Measurements from ENCODE around the gene COPZ1.

The COPZ1 gene

DNA sequence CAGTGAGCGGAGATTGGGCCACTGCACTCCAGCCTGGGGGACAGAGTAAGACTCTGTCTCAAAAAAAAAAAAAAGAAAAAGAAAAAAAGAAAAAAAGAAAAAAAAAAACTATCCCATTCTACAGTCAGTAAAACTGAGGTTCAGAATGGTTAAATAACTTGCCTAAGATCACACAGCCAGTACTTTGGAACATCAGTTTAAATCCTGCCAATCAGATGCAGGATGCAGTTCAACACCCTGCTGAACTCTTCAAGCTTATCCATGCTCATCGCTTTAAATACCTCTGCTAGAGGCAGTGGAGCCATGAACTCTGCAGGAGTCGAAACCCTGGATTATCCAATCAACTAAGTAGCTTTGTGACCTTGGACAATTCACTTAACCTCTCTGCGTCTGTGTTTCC lies 56.2 kb downstream of the COPZ1 start:
- peaks cover 3% of the 10 kb centered on the region for H3K36me3 ChIP-seq (ENCODE audit: control insufficient read depth, insufficient read depth, low read length)
- no peaks in the 10 kb centered on the region for H3K9me3 ChIP-seq (ENCODE audit: control insufficient read depth, low read length)
- H3K27me3 ChIP-seq (ENCODE audit: control insufficient read depth, insufficient read depth, low read length, poor library complexity, severe bottlenecking), result no peaks in the 10 kb centered on the region
- 89 to 96% methylated on average over 4 of the region's 4 CpGs for WGBS, 2 experiments
- no peak overlapping the region for H3K4me3 ChIP-seq (ENCODE audit: insufficient read depth, low read depth, low read length)
- H3K4me1 ChIP-seq (ENCODE audit: control insufficient read depth, insufficient read depth, low read length), result peaks cover 42% of the 10 kb centered on the region
- H3K27ac ChIP-seq (ENCODE audit: insufficient read depth, low read depth, low read length, poor library complexity, severe bottlenecking), result no peak overlapping the region

DNA sequence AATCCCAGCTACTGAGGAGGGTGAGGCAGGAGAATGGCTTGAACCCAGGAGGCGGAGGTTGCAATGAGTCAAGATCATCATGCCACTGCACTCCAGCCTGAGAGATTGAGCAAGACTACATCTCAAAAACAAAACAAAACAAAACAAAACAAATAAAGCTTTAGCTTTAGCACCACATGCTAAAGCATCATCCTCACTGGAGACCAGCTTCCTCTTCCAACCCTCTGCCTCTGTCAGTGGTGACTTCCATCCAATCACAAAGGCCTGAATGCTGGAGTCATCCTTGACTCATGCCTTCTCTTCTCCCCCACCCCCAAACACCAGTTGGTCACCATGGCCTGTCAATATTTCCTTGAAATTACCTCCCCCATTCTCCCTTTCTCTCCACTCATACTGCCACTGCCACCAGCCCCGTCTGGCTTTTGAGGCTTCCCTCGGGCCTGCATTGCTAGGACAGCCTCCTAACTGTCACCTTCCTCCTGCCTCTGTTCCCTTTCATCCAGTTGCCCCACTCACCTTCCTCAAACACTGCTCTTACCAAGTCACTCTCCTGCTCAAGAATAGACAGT lies 58.2 kb downstream of the COPZ1 start:
- H3K4me3 ChIP-seq (ENCODE audit: insufficient read depth, low read depth, low read length), result no peak overlapping the region
- H3K27ac ChIP-seq (ENCODE audit: insufficient read depth, low read depth, low read length, poor library complexity, severe bottlenecking), result no peak overlapping the region
- H3K9me3 ChIP-seq (ENCODE audit: control insufficient read depth, low read length), result no peaks in the 10 kb centered on the region
- H3K27me3 ChIP-seq (ENCODE audit: control insufficient read depth, insufficient read depth, low read length, poor library complexity, severe bottlenecking), result no peaks in the 10 kb centered on the region
- peaks cover 50% of the 10 kb centered on the region for H3K4me1 ChIP-seq (ENCODE audit: control insufficient read depth, insufficient read depth, low read length)
- WGBS, 2 experiments, result 90 to 95% methylated on average over 3 of the region's 3 CpGs
- H3K36me3 ChIP-seq (ENCODE audit: control insufficient read depth, insufficient read depth, low read length), result peaks cover 3% of the 10 kb centered on the region

DNA sequence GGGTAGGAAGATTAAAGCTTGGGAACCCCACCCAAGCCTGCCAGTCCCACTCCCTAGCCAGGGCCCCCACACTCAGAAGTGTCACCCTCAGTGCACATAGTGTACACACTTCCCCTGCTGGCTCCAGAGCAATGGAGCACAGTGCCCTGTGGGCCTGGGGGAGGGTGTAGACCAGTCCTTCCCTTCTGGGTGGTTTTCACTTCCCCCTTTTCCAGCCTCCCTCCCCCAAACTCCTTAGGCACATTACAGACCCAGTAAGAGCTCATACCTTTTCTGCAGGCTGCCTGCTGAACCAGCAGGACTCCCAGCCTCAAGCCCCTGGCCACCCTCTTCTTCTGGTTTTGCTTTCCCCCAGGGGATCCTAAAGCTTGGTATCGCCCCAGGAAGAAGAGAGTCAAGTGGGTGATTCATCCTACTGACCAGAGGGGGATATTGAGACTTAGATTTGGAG lies 59.7 kb downstream of the COPZ1 start, which contains the start of gene ZNF385A:
TSS of gene ZNF385A (minus strand) at position 143 of the 451 bp plus-strand sequence. CDS start 219 bp downstream, outside the sequence.
- 50 to 63% methylated on average over 1 of the region's 1 CpG for WGBS, 2 experiments
- H3K4me1 ChIP-seq (ENCODE audit: control insufficient read depth, insufficient read depth, low read length), result peaks cover 58% of the 10 kb centered on the region
- H3K36me3 ChIP-seq (ENCODE audit: control insufficient read depth, insufficient read depth, low read length), result peaks cover 3% of the 10 kb centered on the region
- H3K4me3 ChIP-seq (ENCODE audit: insufficient read depth, low read depth, low read length), result peak within 1 kb of the TSS; percentile 9
- no peaks in the 10 kb centered on the region for H3K9me3 ChIP-seq (ENCODE audit: control insufficient read depth, low read length)
- H3K27me3 ChIP-seq (ENCODE audit: control insufficient read depth, insufficient read depth, low read length, poor library complexity, severe bottlenecking), result no peaks in the 10 kb centered on the region
- H3K27ac ChIP-seq (ENCODE audit: insufficient read depth, low read depth, low read length, poor library complexity, severe bottlenecking), result no peak within 1 kb of the TSS

DNA sequence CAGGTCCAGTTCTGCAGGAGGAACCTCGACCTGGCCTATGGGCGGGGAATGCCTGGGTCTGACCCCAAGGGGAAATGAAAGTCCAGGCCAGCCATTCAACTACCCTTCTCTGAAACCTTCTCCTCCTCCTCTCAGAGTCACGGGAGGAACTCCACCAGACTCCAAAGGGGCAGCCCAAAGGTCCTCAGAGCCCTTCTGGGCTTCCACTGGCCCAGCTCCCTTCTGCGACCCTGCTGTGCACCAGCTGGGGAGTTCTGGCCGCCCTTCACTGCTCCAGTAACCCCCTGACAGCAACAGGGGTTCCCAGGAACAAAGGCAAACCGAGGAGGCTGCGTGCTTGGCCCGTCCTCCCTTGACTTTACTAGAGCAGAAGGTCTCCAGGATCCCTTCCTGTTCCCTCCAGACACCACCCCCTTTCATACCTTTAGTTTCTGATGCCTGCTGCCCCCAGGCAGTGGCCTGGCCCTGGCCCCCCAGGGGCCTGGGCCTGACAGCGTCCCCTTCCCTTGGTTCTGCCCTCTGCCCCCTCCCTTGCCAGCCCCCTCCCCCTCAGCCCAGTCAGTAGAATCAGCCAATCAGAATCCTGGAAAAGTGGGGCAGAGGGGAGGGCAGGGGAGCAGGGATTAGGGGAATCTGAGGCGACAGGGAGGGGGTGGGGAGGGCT lies 60.5 kb downstream of the COPZ1 start:
- Histone ChIP-seq H3K9me3 (ENCODE audit: control insufficient read depth, low read length) (no peaks in the 10 kb centered on the region), H3K36me3 (ENCODE audit: control insufficient read depth, insufficient read depth, low read length) (peaks cover 3% of the 10 kb centered on the region), H3K27me3 (ENCODE audit: control insufficient read depth, insufficient read depth, low read length, poor library complexity, severe bottlenecking) (no peaks in the 10 kb centered on the region), H3K4me1 (ENCODE audit: control insufficient read depth, insufficient read depth, low read length) (peaks cover 65% of the 10 kb centered on the region), H3K4me3 (ENCODE audit: insufficient read depth, low read depth, low read length) (peak overlapping the region; percentile 9), H3K27ac (ENCODE audit: insufficient read depth, low read depth, low read length, poor library complexity, severe bottlenecking) (no peak overlapping the region)
- WGBS, 2 experiments, result 22 to 24% methylated on average over 10 of the region's 10 CpGs

DNA sequence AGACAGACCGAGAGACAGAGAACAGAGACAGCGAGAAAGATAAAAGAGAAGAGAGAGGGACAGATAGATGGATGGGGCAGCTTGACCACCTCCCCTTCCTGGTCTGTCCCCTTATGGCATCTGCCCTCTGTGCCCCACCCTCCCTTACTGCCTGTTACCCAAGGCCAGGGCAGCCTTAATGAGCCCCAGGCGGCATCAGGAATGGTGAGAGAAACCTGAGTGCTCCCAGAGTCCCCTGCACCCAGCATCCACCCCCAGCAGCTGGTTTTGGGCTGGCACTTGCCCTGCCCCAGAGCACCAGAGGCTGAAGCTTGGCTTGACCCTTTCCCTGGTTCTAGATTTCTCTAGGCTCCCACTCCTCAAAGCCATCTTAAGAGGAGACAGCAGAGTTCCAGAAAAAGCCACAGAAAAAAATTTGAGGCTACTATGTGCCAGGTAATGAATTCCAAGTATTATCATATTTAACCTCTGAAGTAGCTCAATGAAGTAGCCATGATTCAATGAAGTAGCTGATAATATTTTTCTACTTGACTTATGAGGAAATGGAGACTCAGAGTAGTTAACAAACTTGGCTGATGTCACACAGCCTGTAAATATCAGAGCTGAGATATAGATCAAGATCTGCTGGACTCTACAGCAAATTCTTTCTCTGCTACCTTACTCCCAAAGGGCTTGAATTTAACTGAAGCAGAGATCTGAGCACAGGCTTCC lies 61.6 kb downstream of the COPZ1 start:
- Histone ChIP-seq H3K4me3 (ENCODE audit: insufficient read depth, low read depth, low read length) (no peak overlapping the region), H3K27me3 (ENCODE audit: control insufficient read depth, insufficient read depth, low read length, poor library complexity, severe bottlenecking) (no peaks in the 10 kb centered on the region), H3K27ac (ENCODE audit: insufficient read depth, low read depth, low read length, poor library complexity, severe bottlenecking) (no peak overlapping the region), H3K36me3 (ENCODE audit: control insufficient read depth, insufficient read depth, low read length) (no peaks in the 10 kb centered on the region), H3K4me1 (ENCODE audit: control insufficient read depth, insufficient read depth, low read length) (peaks cover 65% of the 10 kb centered on the region), H3K9me3 (ENCODE audit: control insufficient read depth, low read length) (no peaks in the 10 kb centered on the region)
- WGBS, 2 experiments, result 77 to 89% methylated on average over 3 of the region's 3 CpGs

DNA sequence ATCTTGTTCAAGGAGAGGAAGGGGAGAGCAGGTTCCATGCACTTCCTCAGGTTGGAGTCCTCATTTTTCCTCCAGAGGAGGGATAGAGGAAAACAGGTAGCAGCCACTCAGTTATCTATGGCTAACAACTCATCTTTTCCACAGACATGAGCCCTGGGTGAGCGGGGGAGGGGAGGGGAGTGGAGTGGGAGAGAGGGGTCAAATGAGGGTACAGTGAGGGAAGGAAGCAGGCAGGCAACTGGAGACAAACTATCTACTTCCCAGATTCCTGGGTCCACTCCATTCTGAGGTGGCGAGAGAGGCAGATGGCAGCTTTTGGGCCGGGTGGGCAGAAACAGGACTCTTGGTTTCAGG lies 62.2 kb downstream of the COPZ1 start:
- no peaks in the 10 kb centered on the region for H3K9me3 ChIP-seq (ENCODE audit: control insufficient read depth, low read length)
- H3K27ac ChIP-seq (ENCODE audit: insufficient read depth, low read depth, low read length, poor library complexity, severe bottlenecking), result no peak overlapping the region
- 56 to 61% methylated on average over 3 of the region's 3 CpGs for WGBS, 2 experiments
- no peaks in the 10 kb centered on the region for H3K27me3 ChIP-seq (ENCODE audit: control insufficient read depth, insufficient read depth, low read length, poor library complexity, severe bottlenecking)
- H3K4me3 ChIP-seq (ENCODE audit: insufficient read depth, low read depth, low read length), result no peak overlapping the region
- peaks cover 65% of the 10 kb centered on the region for H3K4me1 ChIP-seq (ENCODE audit: control insufficient read depth, insufficient read depth, low read length)
- H3K36me3 ChIP-seq (ENCODE audit: control insufficient read depth, insufficient read depth, low read length), result no peaks in the 10 kb centered on the region

DNA sequence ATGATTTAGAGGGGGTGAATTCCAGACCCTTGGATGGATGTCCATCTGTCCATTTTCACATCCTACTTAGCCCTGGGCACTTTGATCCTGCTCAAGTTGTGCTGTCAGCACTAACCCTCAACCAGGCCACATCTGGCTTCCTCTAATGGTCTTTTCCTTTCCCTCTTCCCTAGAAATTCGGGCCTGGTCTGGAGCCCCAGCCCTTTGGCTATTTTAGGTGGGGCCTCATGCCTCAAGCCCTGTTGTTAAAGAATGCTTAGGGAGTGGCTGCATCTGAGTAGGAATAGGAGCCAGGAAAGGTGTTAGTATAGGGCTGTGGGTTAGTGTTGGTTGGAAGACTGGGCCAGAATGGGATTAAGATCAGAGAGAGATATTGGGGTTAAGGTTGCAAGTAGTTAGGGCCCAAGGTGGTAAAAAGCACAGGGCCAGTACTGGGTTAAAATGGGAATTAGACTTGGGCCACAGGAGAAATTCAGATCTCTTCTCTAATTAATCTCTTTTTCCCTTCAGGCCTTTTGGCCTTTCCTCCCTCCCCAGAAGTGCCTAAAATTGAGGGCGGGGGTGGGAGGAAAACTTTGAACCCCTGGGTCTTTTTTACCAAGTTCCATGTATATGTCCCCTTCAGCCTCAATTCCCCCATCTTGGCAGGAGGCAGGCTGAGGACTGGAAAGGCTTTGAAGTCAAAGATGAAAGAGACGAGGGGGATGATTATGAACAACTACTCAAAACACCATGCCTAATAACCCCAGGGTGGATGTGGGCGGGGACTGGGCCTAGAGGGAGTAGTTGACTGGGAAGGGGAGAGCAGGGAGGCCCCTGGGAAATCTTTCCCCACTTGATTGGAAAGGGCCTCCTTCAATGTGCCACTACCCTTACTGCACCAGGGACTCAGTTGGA lies 63.6 kb downstream of the COPZ1 start:
- H3K27me3 ChIP-seq (ENCODE audit: control insufficient read depth, insufficient read depth, low read length, poor library complexity, severe bottlenecking), result no peaks in the 10 kb centered on the region
- H3K36me3 ChIP-seq (ENCODE audit: control insufficient read depth, insufficient read depth, low read length), result no peaks in the 10 kb centered on the region
- H3K4me3 ChIP-seq (ENCODE audit: insufficient read depth, low read depth, low read length), result peak overlapping the region; percentile 2
- 39 to 55% methylated on average over 3 to 4 of the region's 4 CpGs for WGBS, 2 experiments
- H3K9me3 ChIP-seq (ENCODE audit: control insufficient read depth, low read length), result no peaks in the 10 kb centered on the region
- peaks cover 73% of the 10 kb centered on the region for H3K4me1 ChIP-seq (ENCODE audit: control insufficient read depth, insufficient read depth, low read length)
- H3K27ac ChIP-seq (ENCODE audit: insufficient read depth, low read depth, low read length, poor library complexity, severe bottlenecking), result peak overlapping the region; percentile 52

DNA sequence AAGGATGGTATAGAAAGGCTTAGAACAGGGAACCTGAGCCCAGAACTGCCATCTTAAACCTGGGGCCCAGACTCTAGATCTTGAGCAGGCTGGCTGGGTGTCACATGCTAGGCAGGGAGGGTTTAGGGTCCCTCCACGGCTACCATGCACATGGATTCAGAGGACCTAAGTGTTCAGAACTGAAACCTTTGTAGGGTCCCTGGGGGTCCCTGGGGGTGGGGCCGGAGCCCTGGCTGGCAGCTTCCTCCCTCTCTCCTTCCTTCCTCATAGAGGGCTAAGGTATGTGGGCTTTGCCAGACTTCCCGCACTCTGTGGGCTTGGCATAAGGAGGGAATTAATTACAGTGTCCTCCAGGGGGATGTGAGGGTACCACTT lies 64.2 kb downstream of the COPZ1 start:
- WGBS, 2 experiments, result 77 to 87% methylated on average over 3 of the region's 3 CpGs
- Histone ChIP-seq H3K36me3 (ENCODE audit: control insufficient read depth, insufficient read depth, low read length) (no peaks in the 10 kb centered on the region), H3K4me1 (ENCODE audit: control insufficient read depth, insufficient read depth, low read length) (peaks cover 75% of the 10 kb centered on the region), H3K4me3 (ENCODE audit: insufficient read depth, low read depth, low read length) (no peak overlapping the region), H3K27me3 (ENCODE audit: control insufficient read depth, insufficient read depth, low read length, poor library complexity, severe bottlenecking) (no peaks in the 10 kb centered on the region), H3K9me3 (ENCODE audit: control insufficient read depth, low read length) (no peaks in the 10 kb centered on the region), H3K27ac (ENCODE audit: insufficient read depth, low read depth, low read length, poor library complexity, severe bottlenecking) (no peak overlapping the region)

DNA sequence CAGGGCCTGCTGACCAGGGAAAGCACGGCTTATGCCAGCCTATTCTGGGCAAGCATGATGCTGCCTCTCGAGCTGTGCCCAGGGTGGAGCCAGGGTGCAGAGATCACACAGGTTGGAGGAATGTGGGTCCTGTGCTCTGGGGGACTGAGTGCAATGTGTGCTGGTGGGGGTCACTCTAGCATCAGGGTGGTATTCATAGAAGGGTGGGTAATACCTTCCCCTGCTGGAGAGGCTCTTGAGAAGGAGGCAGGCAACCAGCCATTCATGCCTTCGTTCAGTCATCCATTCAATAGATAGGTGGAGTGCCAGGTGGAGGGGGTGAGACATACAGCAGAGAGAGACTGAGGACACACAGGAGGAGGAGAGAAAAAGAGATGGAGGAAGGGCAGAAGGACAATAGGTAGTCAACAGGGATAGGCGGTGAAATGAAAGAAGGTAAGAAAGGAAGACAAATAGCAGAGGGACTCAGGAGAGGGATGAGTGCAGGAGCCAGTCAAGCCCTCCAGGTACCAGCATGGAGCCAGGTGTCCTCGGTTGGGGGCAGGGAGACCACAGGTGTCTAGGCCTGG lies 64.8 kb downstream of the COPZ1 start:
- Histone ChIP-seq H3K36me3 (ENCODE audit: control insufficient read depth, insufficient read depth, low read length) (no peaks in the 10 kb centered on the region), H3K9me3 (ENCODE audit: control insufficient read depth, low read length) (no peaks in the 10 kb centered on the region), H3K27me3 (ENCODE audit: control insufficient read depth, insufficient read depth, low read length, poor library complexity, severe bottlenecking) (no peaks in the 10 kb centered on the region), H3K4me1 (ENCODE audit: control insufficient read depth, insufficient read depth, low read length) (peaks cover 69% of the 10 kb centered on the region), H3K4me3 (ENCODE audit: insufficient read depth, low read depth, low read length) (peak overlapping the region; percentile 68), H3K27ac (ENCODE audit: insufficient read depth, low read depth, low read length, poor library complexity, severe bottlenecking) (no peak overlapping the region)
- 68 to 70% methylated on average over 5 of the region's 5 CpGs for WGBS, 2 experiments
